Tongue (tissue), 2 donors: Measurements from ENCODE around the gene ACO2. TPM values are rescaled to one million over a fixed set of nuclear protein-coding genes. Genes with fewer than 3 reads are reported as not detected.
A peak's percentile ranks its signal among the peaks of the same experiment; 100 is the strongest.
"Not testable (repeated sequence)": the region's sequence is repeated elsewhere in the genome, so short reads cannot be mapped to it uniquely, and the experiment has no call there.

ENCODE experiments used
- DNase-seq: peaks from one replicate; pipeline ENCODE4 v3.0.0-alpha.2; 2015
- total RNA-seq: library from RNA; depleted of rRNA; stranded (reverse); fragments of >200 nt; gene quantifications from one replicate; pipeline ENCODE4 v1.2.3, GENCODE V29; 2014

ACO2 gene
- total RNA-seq, 1 donor from 2014 or later, result 207 TPM

DNA sequence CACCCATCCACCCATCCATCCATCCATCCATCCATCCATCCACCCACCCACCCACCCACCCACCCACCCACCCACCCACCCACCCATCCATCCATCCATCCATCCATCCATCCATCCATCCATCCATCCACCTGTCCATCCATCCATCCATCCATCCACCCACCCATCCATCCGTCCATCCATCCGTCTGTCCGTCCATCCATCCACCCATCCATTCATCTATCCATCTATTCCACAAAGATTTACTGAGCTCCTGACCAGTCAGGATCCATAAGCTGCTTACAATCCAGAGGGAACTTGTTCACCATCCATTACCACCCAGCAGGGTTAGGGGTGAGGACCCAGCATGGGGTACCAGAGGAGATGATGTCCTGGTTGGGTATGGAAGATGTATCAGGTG is 103.4 kb downstream of the ACO2 start:
- not testable (repeated sequence) for DNase-seq

GRCh38 chr22:41573677-41574076 is 104.8 kb downstream of the ACO2 start:
- DNase-seq, result no peak

DNA sequence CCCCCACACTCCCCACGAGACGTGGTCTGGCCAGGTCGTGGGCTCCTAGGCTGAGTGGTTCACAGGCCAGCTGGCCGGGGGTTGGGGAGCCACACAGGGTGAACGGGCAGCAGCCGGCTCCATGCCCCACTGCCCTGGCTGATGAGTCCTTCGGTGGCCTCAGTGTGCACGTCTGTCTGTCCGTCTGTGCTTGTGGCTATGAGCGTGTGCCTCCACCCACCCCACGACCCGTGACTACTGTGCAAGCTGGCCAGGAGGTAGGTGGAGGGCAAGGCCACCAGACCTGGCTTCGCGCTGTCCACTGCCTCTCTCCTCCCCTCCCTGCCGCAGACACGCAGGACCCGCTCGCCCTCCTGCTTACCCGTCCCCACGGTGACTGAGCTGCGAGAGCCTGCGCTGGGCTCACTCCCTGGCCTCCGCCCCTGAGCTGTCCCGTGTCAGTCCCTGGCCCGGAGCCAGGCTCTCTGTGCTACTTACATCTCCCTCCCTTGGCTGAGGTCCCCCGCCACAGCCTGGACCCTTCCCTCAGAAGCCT is 106.0 kb downstream of the ACO2 start:
- peak; percentile 57 for DNase-seq

- no peak for DNase-seq
These were observed 106.6 kb downstream of the ACO2 start for GRCh38 chr22:41575533-41575932.

DNA sequence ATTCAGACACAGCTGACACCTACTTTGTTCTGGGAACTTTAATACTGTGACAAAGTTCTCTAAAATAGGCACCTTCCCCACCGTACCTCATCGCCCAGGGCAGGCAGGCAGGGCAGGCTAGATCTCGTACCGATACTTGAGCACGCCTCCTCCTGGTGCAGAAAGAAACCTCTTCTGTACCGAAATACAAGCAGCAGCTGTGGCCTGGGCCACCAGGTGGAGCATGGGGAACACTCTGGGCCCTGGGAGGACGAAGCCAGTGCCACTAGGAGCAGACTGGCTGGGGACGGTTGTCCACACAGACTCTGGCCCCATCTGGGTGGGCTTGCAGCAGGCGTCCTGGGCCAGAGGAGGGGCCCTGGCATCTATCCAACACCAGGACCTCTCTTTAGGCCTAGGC is 108.0 kb downstream of the ACO2 start:
- DNase-seq, result peak; percentile 70

DNA sequence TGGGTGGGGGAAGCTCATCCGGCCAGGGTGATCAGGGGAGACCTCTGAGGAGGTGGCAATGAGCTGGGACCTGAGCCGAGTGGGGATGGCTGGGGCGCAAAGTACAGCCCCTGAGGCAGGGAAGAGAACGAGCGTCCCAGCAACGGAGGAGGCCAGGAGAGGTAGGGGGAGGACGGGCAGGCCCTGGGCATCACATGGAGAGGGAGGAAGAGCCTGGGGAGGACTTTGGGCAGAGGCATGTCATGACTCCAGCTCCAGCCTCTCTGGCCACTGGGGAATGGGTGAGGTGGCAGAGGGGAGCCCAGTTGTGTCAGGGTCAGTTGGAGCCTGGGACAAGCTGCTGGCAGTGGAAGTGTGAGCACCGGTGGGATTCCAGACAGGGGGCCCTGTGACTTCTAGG is 109.2 kb downstream of the ACO2 start:
- no peak for DNase-seq

Other genes with a start within 250 kb of the ACO2 start
- gene CHADL, start 228.2 kb upstream of the ACO2 start, total RNA-seq, result 5.9 TPM
- gene RANGAP1, start 182.9 kb upstream of the ACO2 start, total RNA-seq, result 30.4 TPM
- gene ZC3H7B, start 167.6 kb upstream of the ACO2 start, total RNA-seq, result 37.8 TPM
- gene TEF, start 87.2 kb upstream of the ACO2 start, total RNA-seq, result 14.5 TPM
- gene TOB2, start 22.3 kb upstream of the ACO2 start, total RNA-seq, result 46.2 TPM
- gene PHF5A, start 425 bp upstream of the ACO2 start, total RNA-seq, result 37.1 TPM
- gene POLR3H, start 75.4 kb downstream of the ACO2 start, total RNA-seq, result 12.9 TPM
- gene CSDC2, start 91.9 kb downstream of the ACO2 start, total RNA-seq, result 2.2 TPM
- 22.9 TPM for gene PMM1, start 120.7 kb downstream of the ACO2 start, total RNA-seq
- 30.4 TPM for gene DESI1, start 151.9 kb downstream of the ACO2 start, total RNA-seq
- gene XRCC6, start 152.2 kb downstream of the ACO2 start, total RNA-seq, result 240 TPM
- gene SNU13, start 219.8 kb downstream of the ACO2 start, total RNA-seq, result 68.6 TPM
- not detected for gene MEI1, start 230.4 kb downstream of the ACO2 start, total RNA-seq